Calu3 (cell line): ENCODE measurements around the gene KITLG. TPM values are rescaled to one million over a fixed set of nuclear protein-coding genes. Genes with fewer than 3 reads are reported as not detected.
"Not testable (repeated sequence)": the region's sequence is repeated elsewhere in the genome, so short reads cannot be mapped to it uniquely, and the experiment has no call there.

Experiments used
- Bru-seq: library from RNA; stranded (reverse); fragments of 400-500 nt; gene quantifications from one replicate; lab custom pipeline; 2021; lab: Mats Ljungman, UMichigan
- BruChase-seq, 2 experiments: library from RNA; stranded (reverse); fragments of 400-500 nt; gene quantifications; one replicate each; lab custom pipeline; 2021; lab: Mats Ljungman, UMichigan
- BruUV-seq: library from RNA; stranded (reverse); fragments of 400-500 nt; replicated peaks from 2 replicates; lab custom pipeline; 2021; lab: Mats Ljungman, UMichigan
- CTCF ChIA-PET: fragments of 300-600 bp; sonication (Branson Sonifier 250); formaldehyde crosslinking; loops from one replicate; lab custom pipeline; 2022; ENCODE audit warnings: antibody characterized with exemption; lab: Charles Lee
- DNase-seq: peaks from one replicate; pipeline ENCODE4 v3.0.0; 2022
- H3K27ac Mint-ChIP-seq: one replicate; pipeline ENCODE4 v1.8.0; 2022; ENCODE audit warnings: mixed read lengths; ENCODE audit not compliant: unreplicated experiment
- H3K27me3 Mint-ChIP-seq: one replicate; pipeline ENCODE4 v1.8.0; 2022; ENCODE audit warnings: mixed read lengths; ENCODE audit not compliant: unreplicated experiment
- H3K36me3 Mint-ChIP-seq: one replicate; pipeline ENCODE4 v1.8.0; 2022; ENCODE audit warnings: mild to moderate bottlenecking, moderate library complexity, mixed read lengths; ENCODE audit not compliant: insufficient read depth, unreplicated experiment
- H3K4me1 Mint-ChIP-seq: one replicate; pipeline ENCODE4 v1.8.0; 2022; ENCODE audit warnings: mild to moderate bottlenecking, low read depth, mixed read lengths; ENCODE audit not compliant: unreplicated experiment
- H3K4me3 Mint-ChIP-seq: one replicate; pipeline ENCODE4 v1.8.0; 2022; ENCODE audit warnings: mild to moderate bottlenecking, low read depth, moderate library complexity, mixed read lengths; ENCODE audit not compliant: unreplicated experiment
- H3K9me3 Mint-ChIP-seq: one replicate; pipeline ENCODE4 v1.8.0; 2022; ENCODE audit warnings: low read depth, mixed read lengths; ENCODE audit not compliant: unreplicated experiment
- intact Hi-C: fragments of 100-400 bp; cut with micrococcal nuclease; formaldehyde crosslinking; loops from one replicate; pipeline ENCODE4 v1.10.0; 2022; ENCODE audit not compliant: unreplicated experiment
- long read RNA-seq: library from polyadenylated mRNA; stranded (forward); transcript quantifications from one replicate; pipeline ENCODE4 v2.0.0, GENCODE V29; 2022
- total RNA-seq: library from RNA; stranded (reverse); gene quantifications from 2 replicates; pipeline ENCODE4 v1.2.3, GENCODE V29; 2022
- TF ChIP-seq, protein P1 (sequence below): fragments of 200-600 bp; IDR thresholded peaks from one replicate; pipeline ENCODE4 v1.8.0; 2022; ENCODE audit warnings: antibody characterized with exemption; ENCODE audit not compliant: unreplicated experiment

Gene KITLG, protein sequence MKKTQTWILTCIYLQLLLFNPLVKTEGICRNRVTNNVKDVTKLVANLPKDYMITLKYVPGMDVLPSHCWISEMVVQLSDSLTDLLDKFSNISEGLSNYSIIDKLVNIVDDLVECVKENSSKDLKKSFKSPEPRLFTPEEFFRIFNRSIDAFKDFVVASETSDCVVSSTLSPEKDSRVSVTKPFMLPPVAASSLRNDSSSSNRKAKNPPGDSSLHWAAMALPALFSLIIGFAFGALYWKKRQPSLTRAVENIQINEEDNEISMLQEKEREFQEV
- total RNA-seq, result 29.9 and 34.5 TPM in 2 replicates
- Bru-seq, nascent RNA, result percentile 88 among the genes with signal in this experiment
- percentile 75 among the genes with signal in this experiment for BruChase-seq, experiment 1, labeled RNA remaining after a 6-hour chase
- percentile 76 among the genes with signal in this experiment for BruChase-seq, experiment 2, labeled RNA remaining after a 2-hour chase
- long read RNA-seq, full-length matches to known transcripts, result 6 of 11 reads
- long read RNA-seq, partial matches to known transcripts, result 0 of 11 reads
- long read RNA-seq, other reads (novel, unspliced or antisense), result 5 of 11 reads

DNA sequence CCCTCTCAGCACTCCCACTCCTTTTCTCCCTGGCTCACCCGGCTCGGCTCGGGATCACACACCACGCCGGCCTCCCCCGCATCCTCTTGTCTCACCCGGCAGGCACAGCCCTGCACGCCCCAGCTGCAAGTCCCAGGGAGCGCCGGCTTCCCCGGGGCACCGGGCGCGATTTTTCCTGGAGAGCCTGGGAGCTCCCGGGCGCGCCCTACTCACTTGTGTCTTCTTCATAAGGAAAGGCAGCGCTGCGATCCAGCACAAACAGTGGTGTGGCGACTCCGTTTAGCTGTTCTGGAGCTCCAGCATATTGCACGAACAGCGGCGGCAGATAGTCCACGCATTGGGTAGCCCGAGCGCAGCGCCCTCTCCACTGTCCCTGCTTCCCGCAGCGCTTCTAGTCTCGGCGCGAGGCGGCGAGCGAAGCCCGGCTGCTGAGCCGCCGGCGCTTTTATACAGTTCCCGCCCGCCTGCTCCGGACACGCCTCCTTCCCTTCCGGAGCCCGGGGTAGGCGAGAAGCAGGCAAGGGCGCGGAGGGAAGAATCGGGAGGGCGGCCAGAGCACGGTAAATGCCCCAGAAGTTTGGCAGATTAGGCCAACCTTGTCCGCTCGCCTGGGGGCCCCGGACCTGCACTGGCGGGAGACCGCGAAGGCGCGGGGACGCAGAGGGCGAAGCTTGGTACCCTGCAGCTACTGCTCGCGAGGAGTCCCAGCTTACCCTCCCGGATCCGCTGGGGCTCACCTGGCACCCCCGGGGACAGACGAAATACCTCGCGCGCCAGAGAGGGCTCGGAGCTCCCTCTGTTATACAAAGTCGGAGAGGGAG lies at the start of gene KITLG:
Gene KITLG, minus strand, starts transcription at position 421 of the 821 bp plus-strand sequence. Its CDS starts 193 bp downstream, at position 228.
- CTCF ChIA-PET, result interaction anchor here (0.5 to 2.1 kb wide), 9 partner anchors 13 to 438 kb away, joined by 3 to 10 read pairs (median 4); partner anchors contain the start of genes CEP290 and TMTC3
- peak; percentile 89 for DNase-seq
- peak within 1 kb of the TSS; percentile 30 for H3K27ac Mint-ChIP-seq
- peak within 1 kb of the TSS; percentile 91 for H3K4me3 Mint-ChIP-seq
- intact Hi-C loops, result no loop called here
- H3K4me1 Mint-ChIP-seq, result peaks cover 28% of the 10 kb centered on the region
- H3K36me3 Mint-ChIP-seq, result peaks cover 28% of the 10 kb centered on the region
- no peaks in the 10 kb centered on the region for H3K27me3 Mint-ChIP-seq
- no peaks in the 10 kb centered on the region for H3K9me3 Mint-ChIP-seq
- TF ChIP-seq, protein P1, sequence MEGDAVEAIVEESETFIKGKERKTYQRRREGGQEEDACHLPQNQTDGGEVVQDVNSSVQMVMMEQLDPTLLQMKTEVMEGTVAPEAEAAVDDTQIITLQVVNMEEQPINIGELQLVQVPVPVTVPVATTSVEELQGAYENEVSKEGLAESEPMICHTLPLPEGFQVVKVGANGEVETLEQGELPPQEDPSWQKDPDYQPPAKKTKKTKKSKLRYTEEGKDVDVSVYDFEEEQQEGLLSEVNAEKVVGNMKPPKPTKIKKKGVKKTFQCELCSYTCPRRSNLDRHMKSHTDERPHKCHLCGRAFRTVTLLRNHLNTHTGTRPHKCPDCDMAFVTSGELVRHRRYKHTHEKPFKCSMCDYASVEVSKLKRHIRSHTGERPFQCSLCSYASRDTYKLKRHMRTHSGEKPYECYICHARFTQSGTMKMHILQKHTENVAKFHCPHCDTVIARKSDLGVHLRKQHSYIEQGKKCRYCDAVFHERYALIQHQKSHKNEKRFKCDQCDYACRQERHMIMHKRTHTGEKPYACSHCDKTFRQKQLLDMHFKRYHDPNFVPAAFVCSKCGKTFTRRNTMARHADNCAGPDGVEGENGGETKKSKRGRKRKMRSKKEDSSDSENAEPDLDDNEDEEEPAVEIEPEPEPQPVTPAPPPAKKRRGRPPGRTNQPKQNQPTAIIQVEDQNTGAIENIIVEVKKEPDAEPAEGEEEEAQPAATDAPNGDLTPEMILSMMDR, result no peak
- no TSS peak for BruUV-seq

DNA sequence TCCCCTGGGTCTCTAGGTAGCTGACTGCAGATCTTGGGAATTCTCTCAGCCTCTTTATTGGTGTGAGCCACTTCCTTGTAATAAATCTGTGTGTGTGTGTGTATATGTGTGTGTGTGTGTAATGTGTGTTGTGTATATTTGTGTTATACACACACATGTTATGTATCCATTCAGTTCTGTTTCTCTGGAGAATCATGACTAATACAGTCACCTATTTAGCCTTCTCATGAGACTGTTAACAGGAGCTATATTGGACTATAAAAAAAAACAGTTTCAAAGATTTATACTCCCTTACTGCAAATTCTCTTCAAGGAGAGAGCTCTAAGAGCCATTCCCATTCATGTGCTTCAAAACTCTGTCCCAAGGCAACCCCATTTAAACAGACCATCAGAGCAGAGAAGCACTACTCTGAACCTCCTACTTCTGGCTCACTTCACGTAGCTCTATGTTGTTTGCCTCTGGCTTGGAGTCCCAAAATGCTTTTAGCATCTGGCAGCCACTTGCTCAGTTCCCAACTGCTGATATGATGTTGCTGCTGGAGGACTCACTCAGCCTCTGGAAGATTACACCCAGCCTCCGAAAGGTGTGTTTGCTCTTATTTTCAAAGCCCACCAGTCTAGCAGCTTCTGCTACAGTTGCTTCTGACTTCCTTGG lies 48.7 kb upstream of the KITLG start:
- intact Hi-C loops, result no loop called here
- no peaks in the 10 kb centered on the region for H3K27me3 Mint-ChIP-seq
- no peak overlapping the region for H3K27ac Mint-ChIP-seq
- CTCF ChIA-PET, result interaction anchor here (1.1 kb wide), 1 partner anchor 20 kb away, joined by 3 read pairs; no protein-coding TSS in a partner anchor
- no peaks in the 10 kb centered on the region for H3K9me3 Mint-ChIP-seq
- no peaks in the 10 kb centered on the region for H3K36me3 Mint-ChIP-seq
- H3K4me1 Mint-ChIP-seq, result peaks cover 9% of the 10 kb centered on the region
- no peak for DNase-seq
- no TSS peak for BruUV-seq
- TF ChIP-seq, protein P1, result no peak
- no peak overlapping the region for H3K4me3 Mint-ChIP-seq

DNA sequence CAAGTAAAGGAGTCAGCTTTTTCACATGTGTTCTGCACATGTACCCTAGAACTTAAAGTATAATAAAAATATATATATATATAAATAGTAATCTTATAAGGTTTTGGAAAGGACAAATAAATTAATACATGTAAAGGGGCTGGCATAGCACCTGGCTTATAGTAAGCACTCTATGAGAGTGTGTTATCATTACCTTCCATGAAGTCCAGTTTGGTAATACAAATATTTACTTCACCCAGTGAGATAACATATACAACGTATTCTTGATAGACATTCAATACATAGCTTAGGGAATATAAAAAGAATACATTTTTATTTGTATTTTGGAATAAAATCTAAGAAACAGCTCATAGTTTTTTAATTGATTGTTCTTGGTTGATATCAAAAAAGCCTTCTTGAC lies 47.8 kb upstream of the KITLG start:
- H3K4me3 Mint-ChIP-seq, H3K9me3 Mint-ChIP-seq, DNase-seq, H3K27me3 Mint-ChIP-seq, H3K36me3 Mint-ChIP-seq, intact Hi-C loops, H3K4me1 Mint-ChIP-seq, BruUV-seq, H3K27ac Mint-ChIP-seq: not testable (repeated sequence)
- CTCF ChIA-PET, result interaction anchor here (1.1 kb wide), 1 partner anchor 21 kb away, joined by 3 read pairs; no protein-coding TSS in a partner anchor

DNA sequence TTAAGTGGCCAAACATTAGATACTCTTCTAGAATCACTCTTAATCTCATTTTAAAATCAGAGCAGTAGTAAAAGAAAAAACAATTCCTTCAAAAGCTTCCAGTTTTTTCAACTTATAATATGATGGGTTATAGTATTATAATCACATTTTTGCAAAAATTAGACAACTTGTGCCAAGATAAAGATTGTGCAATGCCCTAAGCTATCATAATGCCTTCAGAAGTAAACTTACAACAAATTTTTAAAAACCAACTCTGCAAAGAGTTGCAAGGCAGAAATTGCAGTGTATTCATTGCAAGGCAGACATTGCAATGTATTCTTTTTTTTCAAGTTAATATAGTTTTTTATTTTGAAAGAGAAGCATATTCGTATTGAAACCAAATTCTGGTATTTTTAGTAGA lies 47.2 kb upstream of the KITLG start:
- no peaks in the 10 kb centered on the region for H3K27me3 Mint-ChIP-seq
- intact Hi-C loops, result no loop called here
- CTCF ChIA-PET, result interaction anchor here (0.7 kb wide), 1 partner anchor 1448 kb away, joined by 5 read pairs; no protein-coding TSS in a partner anchor
- no peaks in the 10 kb centered on the region for H3K36me3 Mint-ChIP-seq
- H3K27ac Mint-ChIP-seq, result no peak overlapping the region
- BruUV-seq, result no TSS peak
- no peak overlapping the region for H3K4me3 Mint-ChIP-seq
- no peaks in the 10 kb centered on the region for H3K9me3 Mint-ChIP-seq
- no peak for DNase-seq
- H3K4me1 Mint-ChIP-seq, result peaks cover 9% of the 10 kb centered on the region
- TF ChIP-seq, protein P1, result no peak
